ENCODE data around the gene GRM7.

GRM7 gene

DNA sequence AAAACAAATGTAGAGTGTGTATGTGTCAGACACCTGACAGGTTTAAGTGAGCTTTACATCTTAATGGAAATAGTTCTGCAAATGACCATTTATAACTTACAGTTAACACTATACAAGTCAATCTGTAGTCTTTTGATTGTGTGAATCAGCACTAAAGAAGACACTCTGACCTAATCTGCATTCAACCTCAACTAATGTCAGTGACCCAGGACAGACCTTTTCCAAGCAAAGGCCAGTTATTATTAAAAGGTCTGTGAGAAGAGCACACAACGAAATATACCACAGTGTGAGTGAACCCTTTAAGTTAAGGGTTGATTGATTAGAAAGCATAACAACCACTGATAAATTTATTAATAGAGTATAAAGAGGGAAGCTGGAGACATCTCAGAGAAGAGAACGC, 878.8 kb downstream of the GRM7 start:
- TF ChIP-seq, protein P1, sequence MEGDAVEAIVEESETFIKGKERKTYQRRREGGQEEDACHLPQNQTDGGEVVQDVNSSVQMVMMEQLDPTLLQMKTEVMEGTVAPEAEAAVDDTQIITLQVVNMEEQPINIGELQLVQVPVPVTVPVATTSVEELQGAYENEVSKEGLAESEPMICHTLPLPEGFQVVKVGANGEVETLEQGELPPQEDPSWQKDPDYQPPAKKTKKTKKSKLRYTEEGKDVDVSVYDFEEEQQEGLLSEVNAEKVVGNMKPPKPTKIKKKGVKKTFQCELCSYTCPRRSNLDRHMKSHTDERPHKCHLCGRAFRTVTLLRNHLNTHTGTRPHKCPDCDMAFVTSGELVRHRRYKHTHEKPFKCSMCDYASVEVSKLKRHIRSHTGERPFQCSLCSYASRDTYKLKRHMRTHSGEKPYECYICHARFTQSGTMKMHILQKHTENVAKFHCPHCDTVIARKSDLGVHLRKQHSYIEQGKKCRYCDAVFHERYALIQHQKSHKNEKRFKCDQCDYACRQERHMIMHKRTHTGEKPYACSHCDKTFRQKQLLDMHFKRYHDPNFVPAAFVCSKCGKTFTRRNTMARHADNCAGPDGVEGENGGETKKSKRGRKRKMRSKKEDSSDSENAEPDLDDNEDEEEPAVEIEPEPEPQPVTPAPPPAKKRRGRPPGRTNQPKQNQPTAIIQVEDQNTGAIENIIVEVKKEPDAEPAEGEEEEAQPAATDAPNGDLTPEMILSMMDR (IDR thresholded peaks at IDR 0.05; ENCODE audit: control insufficient read depth, insufficient read depth, low read depth, low read length, missing control alignments), result no peak

DNA sequence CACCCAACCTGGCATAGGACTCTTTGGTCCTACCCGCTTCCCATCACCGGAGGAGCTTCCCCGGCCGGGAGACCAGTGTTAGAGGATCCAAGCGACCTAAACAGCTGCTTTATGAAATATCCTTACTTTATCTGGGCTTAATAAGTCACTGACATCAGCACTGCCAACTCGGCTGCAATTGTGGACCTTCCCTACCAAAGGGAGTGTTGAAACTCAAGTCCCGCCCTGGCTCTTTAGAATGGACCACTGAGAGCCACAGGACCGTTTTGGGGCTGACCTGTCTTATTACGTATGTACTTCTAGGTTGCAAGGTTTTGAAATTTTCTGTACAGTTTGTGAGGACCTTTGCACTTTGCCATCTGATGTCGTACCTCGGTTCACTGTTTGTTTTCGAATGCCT, 879.5 kb downstream of the GRM7 start:
- no peak for DNase-seq (ENCODE audit: low read depth)

More for the DNA sequence above, 878.8 kb downstream of the GRM7 start:
- H3K4me3 ChIP-seq (ENCODE audit: control insufficient read depth, low read depth, low read length), result no peak overlapping the region
- DNase-seq (ENCODE audit: low read depth), result no peak

DNA sequence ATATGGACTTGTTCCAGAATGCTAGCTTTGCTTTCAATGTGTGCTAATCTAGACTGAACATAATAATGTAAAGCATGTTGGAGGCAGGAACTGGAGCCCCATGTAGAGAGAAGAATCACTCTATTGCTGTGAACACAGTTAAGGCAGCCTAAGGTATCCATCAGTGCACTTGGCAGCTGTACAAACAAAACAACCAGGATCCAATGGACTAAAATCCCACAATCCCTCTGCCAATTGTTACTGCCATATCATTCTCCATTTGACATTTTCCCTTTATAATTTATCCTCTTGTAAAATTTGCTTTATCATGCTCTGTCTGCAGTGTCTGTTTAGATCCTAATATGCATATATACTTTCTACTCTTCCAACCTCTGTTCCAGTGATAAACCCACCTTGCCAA, 883.9 kb downstream of the GRM7 start:
- DNase-seq (ENCODE audit: low read depth), result no peak
- no peak overlapping the region for H3K4me3 ChIP-seq (ENCODE audit: control insufficient read depth, low read depth, low read length)
- TF ChIP-seq, protein P1 (IDR thresholded peaks at IDR 0.05; ENCODE audit: control insufficient read depth, insufficient read depth, low read depth, low read length, missing control alignments), result no peak

More for the DNA sequence above, 879.5 kb downstream of the GRM7 start:
- H3K4me3 ChIP-seq (ENCODE audit: control insufficient read depth, low read depth, low read length), result no peak overlapping the region
- TF ChIP-seq, protein P1 (IDR thresholded peaks at IDR 0.05; ENCODE audit: control insufficient read depth, insufficient read depth, low read depth, low read length, missing control alignments), result no peak

DNA sequence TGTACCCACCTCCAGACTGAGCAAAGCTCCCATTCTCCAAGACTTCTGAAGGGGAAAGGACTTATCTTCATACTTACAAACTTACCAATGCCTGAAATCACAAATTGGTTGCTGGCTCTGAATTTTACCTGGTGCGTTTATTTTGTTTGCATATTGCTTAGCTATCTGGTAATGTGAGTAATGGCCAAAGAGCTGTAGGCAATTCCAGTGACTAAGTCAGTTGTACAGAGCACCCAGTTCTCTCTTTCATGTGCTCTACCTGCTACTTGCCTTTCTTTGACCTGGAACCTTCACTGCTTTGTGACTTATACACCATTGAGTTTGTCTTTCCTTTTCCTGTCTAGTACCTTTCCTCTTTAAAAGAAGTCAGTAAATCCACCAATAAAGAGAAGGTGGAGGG, 884.8 kb downstream of the GRM7 start:
- H3K4me3 ChIP-seq (ENCODE audit: control insufficient read depth, low read depth, low read length), result no peak overlapping the region
- DNase-seq (ENCODE audit: low read depth), result no peak
- TF ChIP-seq, protein P1 (IDR thresholded peaks at IDR 0.05; ENCODE audit: control insufficient read depth, insufficient read depth, low read depth, low read length, missing control alignments), result no peak

DNA sequence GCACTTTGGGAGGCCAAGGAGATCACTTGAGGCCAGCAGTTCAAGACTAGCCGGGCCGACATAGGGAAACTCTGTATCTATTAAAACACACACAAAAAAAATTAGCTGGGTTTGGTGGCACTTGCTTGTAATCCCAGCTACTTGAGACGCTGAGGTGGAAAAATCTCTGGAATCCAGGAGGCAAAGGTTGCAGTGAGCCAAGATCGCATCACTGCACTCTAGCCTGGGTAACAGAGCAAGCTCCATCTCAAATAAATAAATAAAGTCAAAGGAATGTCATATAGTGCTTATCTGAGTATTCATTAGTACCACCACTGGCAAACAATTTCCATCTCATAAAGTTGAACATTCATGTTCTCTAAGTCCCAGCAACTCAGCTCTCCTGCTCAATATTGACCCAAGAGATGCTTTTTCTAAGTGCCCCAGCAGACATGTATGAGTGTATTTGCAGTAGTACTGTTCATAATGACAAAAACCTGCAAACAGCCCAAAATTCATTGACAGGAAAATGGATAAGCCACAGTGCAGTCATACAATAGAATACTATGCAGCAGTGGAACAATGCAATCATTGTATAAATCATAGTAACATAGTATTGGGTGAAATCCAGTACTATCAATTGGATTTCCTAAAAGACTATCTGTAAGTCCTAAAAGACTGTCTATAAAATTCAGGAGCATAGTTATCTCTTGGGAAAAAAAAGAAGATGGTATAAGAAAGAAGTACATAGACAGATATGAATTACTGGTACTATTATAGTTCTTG, 889.2 kb downstream of the GRM7 start:
- TF ChIP-seq, protein P1 (IDR thresholded peaks at IDR 0.05; ENCODE audit: control insufficient read depth, insufficient read depth, low read depth, low read length, missing control alignments), result no peak
- no peak overlapping the region for H3K4me3 ChIP-seq (ENCODE audit: control insufficient read depth, low read depth, low read length)
- no peak for DNase-seq (ENCODE audit: low read depth)

DNA sequence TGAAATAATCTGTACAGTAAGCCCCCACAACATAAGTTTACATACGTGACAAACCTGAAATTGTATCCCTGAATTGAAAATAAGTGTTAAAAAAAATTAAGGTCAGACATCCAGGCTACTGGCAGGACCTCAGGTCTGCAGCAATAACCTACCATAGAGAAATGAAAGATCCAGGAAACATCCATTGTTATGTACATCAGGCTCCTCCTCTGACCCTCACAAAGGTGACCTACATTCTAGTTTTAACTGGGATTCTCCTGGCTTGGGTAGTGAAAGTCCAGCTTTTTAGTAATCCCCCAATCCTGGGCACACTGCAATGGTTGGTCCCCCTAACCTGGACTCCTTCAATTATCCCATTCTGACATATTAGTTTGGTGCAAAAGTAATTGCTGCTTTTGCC, 891.1 kb downstream of the GRM7 start:
- TF ChIP-seq, protein P1 (IDR thresholded peaks at IDR 0.05; ENCODE audit: control insufficient read depth, insufficient read depth, low read depth, low read length, missing control alignments), result no peak
- no peak overlapping the region for H3K4me3 ChIP-seq (ENCODE audit: control insufficient read depth, low read depth, low read length)
- DNase-seq (ENCODE audit: low read depth), result no peak
